OCI-LY1 (cell line): ENCODE data around the gene MYL9.

Experiments
- H2AFZ ChIP-seq: fragments of 200-600 bp; sonication (generic), shearing (Covaris generic); 2 replicates; pipeline ENCODE4 v1.6.0; 2014; ENCODE audit warnings: antibody characterized with exemption, mild to moderate bottlenecking, low read length
- H3F3A ChIP-seq: fragments of 200-600 bp; sonication (generic), shearing (Covaris generic); 2 replicates; pipeline ENCODE4 v1.6.0; 2014; ENCODE audit warnings: mild to moderate bottlenecking, antibody characterized with exemption, low read length, moderate library complexity; ENCODE audit not compliant: insufficient read depth
- H3K27ac ChIP-seq: fragments of 200-600 bp; sonication (generic); 2 replicates; pipeline ENCODE4 v1.5.1; 2014; ENCODE audit warnings: low read length, mixed run types, mild to moderate bottlenecking, low read depth; ENCODE audit not compliant: poor library complexity, severe bottlenecking
- H3K27me3 ChIP-seq: fragments of 200-600 bp; sonication (generic); 2 replicates; pipeline ENCODE4 v1.6.0; 2014; ENCODE audit warnings: antibody characterized with exemption, mild to moderate bottlenecking, low read length, moderate library complexity; ENCODE audit not compliant: insufficient read depth
- H3K36me3 ChIP-seq: fragments of 200-600 bp; sonication (generic); 2 replicates; pipeline ENCODE4 v1.6.1; 2014; ENCODE audit warnings: mild to moderate bottlenecking, antibody characterized with exemption, low read length, moderate library complexity, mixed read lengths; ENCODE audit not compliant: insufficient read depth
- H3K4me1 ChIP-seq: fragments of 200-600 bp; sonication (generic); 2 replicates; pipeline ENCODE4 v1.5.1; 2014; ENCODE audit warnings: mild to moderate bottlenecking, low read length, moderate library complexity; ENCODE audit not compliant: insufficient read depth, severe bottlenecking
- H3K4me2 ChIP-seq: fragments of 200-600 bp; sonication (generic), shearing (Covaris generic); 2 replicates; pipeline ENCODE4 v1.6.1; 2014; ENCODE audit warnings: low read length
- H3K4me3 ChIP-seq: fragments of 200-600 bp; sonication (generic); 2 replicates; pipeline ENCODE4 v1.5.1; 2014; ENCODE audit warnings: low read length, low read depth, mild to moderate bottlenecking, mixed read lengths; ENCODE audit not compliant: poor library complexity, severe bottlenecking
- H3K79me2 ChIP-seq: fragments of 200-600 bp; shearing (Covaris generic); 2 replicates; pipeline ENCODE4 v1.6.1; 2016; ENCODE audit warnings: mixed run types, low read length, mixed read lengths; ENCODE audit not compliant: insufficient read depth
- H3K9ac ChIP-seq: fragments of 200-600 bp; sonication (generic), shearing (Covaris generic); 2 replicates; pipeline ENCODE4 v1.6.1; 2014; ENCODE audit warnings: mild to moderate bottlenecking, low read length, mixed read lengths
- H3K9me2 ChIP-seq: fragments of 200-600 bp; sonication (generic), shearing (Covaris generic); 2 replicates; pipeline ENCODE4 v1.6.1; 2014; ENCODE audit warnings: low read depth, mild to moderate bottlenecking, low read length, mixed read lengths
- H3K9me3 ChIP-seq: fragments of 200-600 bp; shearing (Covaris generic); 2 replicates; pipeline ENCODE4 v1.6.1; 2014; ENCODE audit warnings: low read length, mixed read lengths
- H4K20me1 ChIP-seq: fragments of 200-600 bp; sonication (generic), shearing (Covaris generic); 2 replicates; pipeline ENCODE4 v1.6.0; 2016; ENCODE audit warnings: mild to moderate bottlenecking, low read length; ENCODE audit not compliant: insufficient read depth
- CTCF ChIP-seq: fragments of 200-600 bp; sonication (generic), shearing (Covaris generic); IDR thresholded peaks from 2 replicates; pipeline ENCODE4 v1.5.1; 2017; ENCODE audit warnings: mild to moderate bottlenecking, antibody characterized with exemption, low read length, moderate library complexity, mixed read lengths
- EZH2 ChIP-seq: fragments of 200-600 bp; sonication (generic), shearing (Covaris generic); IDR thresholded peaks from 2 replicates; pipeline ENCODE4 v1.8.0; 2017; ENCODE audit warnings: borderline replicate concordance, mixed run types, mild to moderate bottlenecking, antibody characterized with exemption, low read length, moderate library complexity, mixed read lengths

Gene MYL9

GRCh38 chr20:36493801-36494114 lies 47.6 kb upstream of the MYL9 start:
- Histone ChIP-seq H3K4me2 (no peak overlapping the region), H3F3A (no peaks in the 10 kb centered on the region), H3K79me2 (no peaks in the 10 kb centered on the region), H2AFZ (no peak overlapping the region), H3K4me1 (no peaks in the 10 kb centered on the region), H4K20me1 (no peaks in the 10 kb centered on the region), H3K27me3 (no peaks in the 10 kb centered on the region), H3K9me2 (no peaks in the 10 kb centered on the region), H3K9ac (no peak overlapping the region), H3K9me3 (no peaks in the 10 kb centered on the region), H3K27ac (no peak overlapping the region), H3K36me3 (no peaks in the 10 kb centered on the region), H3K4me3 (no peak overlapping the region)
- TF ChIP-seq CTCF (no peak), EZH2 (no peak)

GRCh38 chr20:36496707-36497669 lies 44.3 kb upstream of the MYL9 start:
- Histone ChIP-seq H3K4me3 (no peak overlapping the region), H3K4me2 (no peak overlapping the region), H3K36me3 (no peaks in the 10 kb centered on the region), H3K9ac (no peak overlapping the region), H3K9me2 (no peaks in the 10 kb centered on the region), H3K79me2 (no peaks in the 10 kb centered on the region), H4K20me1 (no peaks in the 10 kb centered on the region), H3K4me1 (no peaks in the 10 kb centered on the region), H3K9me3 (no peaks in the 10 kb centered on the region), H3K27ac (no peak overlapping the region), H2AFZ (no peak overlapping the region), H3K27me3 (no peaks in the 10 kb centered on the region), H3F3A (no peaks in the 10 kb centered on the region)
- no peak for TF ChIP-seq EZH2
- TF ChIP-seq CTCF: no peak

GRCh38 chr20:36497856-36498255 lies 43.5 kb upstream of the MYL9 start:
- Histone ChIP-seq H4K20me1 (no peaks in the 10 kb centered on the region), H3K9ac (no peak overlapping the region), H3K79me2 (no peaks in the 10 kb centered on the region), H3K27me3 (no peaks in the 10 kb centered on the region), H3F3A (no peaks in the 10 kb centered on the region), H3K4me2 (no peak overlapping the region), H3K27ac (no peak overlapping the region), H3K9me3 (no peaks in the 10 kb centered on the region), H3K9me2 (no peaks in the 10 kb centered on the region), H3K4me1 (no peaks in the 10 kb centered on the region), H2AFZ (no peak overlapping the region), H3K36me3 (no peaks in the 10 kb centered on the region), H3K4me3 (no peak overlapping the region)
- TF ChIP-seq CTCF (no peak), EZH2 (no peak)
